SK-N-SH (cell line): ENCODE data around the gene SLC16A11. TPM values are rescaled to one million over a fixed set of nuclear protein-coding genes. Genes with fewer than 3 reads are reported as not detected.

Experiments
- CTCF ChIA-PET: fragments of 300-600, 350-600 bp; formaldehyde crosslinking; extraction: SDS; loops from one replicate; lab custom pipeline; 2021; lab: Yijun Ruan, JAX
- POLR2A ChIA-PET: fragments of 350-600 bp; sonication (Branson Sonifier 250); formaldehyde crosslinking; extraction: SDS; loops from one replicate; lab custom pipeline; 2020; ENCODE audit warnings: antibody characterized with exemption, inconsistent platforms; lab: Yijun Ruan, JAX
- DNase-seq: peaks from one replicate; pipeline ENCODE4 v3.0.0; 2012
- H2AFZ ChIP-seq: fragments of 200-600 bp; sonication (generic); 2 replicates; pipeline ENCODE4 v1.8.1; 2016; ENCODE audit warnings: antibody characterized with exemption, mild to moderate bottlenecking, low read depth
- H3F3A ChIP-seq: fragments of 200-600 bp; sonication (generic); replicated peaks from 2 replicates; pipeline ENCODE3; 2016; ENCODE audit warnings: antibody characterized with exemption, mild to moderate bottlenecking; ENCODE audit not compliant: insufficient read depth
- H3K27ac ChIP-seq, 2 experiments: fragments of 200-500 bp in 1 of 2; fragments of 200-600 bp in 1 of 2; sonication (Bioruptor generic) in 1 of 2; sonication (generic), shearing (Covaris generic) in 1 of 2; 2 replicates each; pipeline versions ENCODE4 v1.5.1 to v1.6.1; 2014 to 2016; ENCODE audit warnings: low read depth in 2 of 2, inconsistent platforms in 1 of 2, low read length in 1 of 2, mild to moderate bottlenecking in 1 of 2, mixed read lengths in 1 of 2
- H3K27me3 ChIP-seq: fragments of 200-600 bp; sonication (generic), shearing (Covaris generic); 2 replicates; pipeline ENCODE4 v1.6.1; 2016; ENCODE audit warnings: mixed run types; ENCODE audit not compliant: insufficient read depth
- H3K36me3 ChIP-seq, 2 experiments: fragments of 200-500 bp in 1 of 2; fragments of 200-600 bp in 1 of 2; sonication (Bioruptor generic) in 1 of 2; sonication (generic) in 1 of 2; replicated peaks in 1 of 2; 2 replicates each; pipeline versions ENCODE3 to v1.5.1; 2014 to 2016; ENCODE audit warnings: low read length in 1 of 2, mild to moderate bottlenecking in 1 of 2; ENCODE audit not compliant: insufficient read depth in 2 of 2, control insufficient read depth in 1 of 2
- H3K4me1 ChIP-seq, 2 experiments: fragments of 200-500 bp in 1 of 2; fragments of 200-600 bp in 1 of 2; sonication (Bioruptor generic) in 1 of 2; sonication (generic), shearing (Covaris generic) in 1 of 2; 2 replicates each; pipeline versions ENCODE4 v1.5.1 to v1.6.1; 2014 to 2016; ENCODE audit warnings: low read depth in 1 of 2, low read length in 1 of 2, mixed run types in 1 of 2; ENCODE audit not compliant: insufficient read depth in 2 of 2, control insufficient read depth in 1 of 2
- H3K4me2 ChIP-seq: fragments of 200-600 bp; sonication (generic), shearing (Covaris generic); 2 replicates; pipeline ENCODE4 v1.6.1; 2017; ENCODE audit warnings: mixed run types
- H3K4me3 ChIP-seq, 2 experiments: fragments of 200-500 bp in 1 of 2; fragments of 200-600 bp in 1 of 2; sonication (Bioruptor generic) in 1 of 2; sonication (generic), shearing (Covaris generic) in 1 of 2; 2 replicates each; pipeline versions ENCODE4 v1.5.1 to v1.8.1; 2014 to 2016; ENCODE audit warnings: low read depth in 2 of 2, inconsistent platforms in 1 of 2, low read length in 1 of 2, mild to moderate bottlenecking in 1 of 2, mixed read lengths in 1 of 2, moderate library complexity in 1 of 2
- H3K79me2 ChIP-seq: fragments of 200-600 bp; sonication (generic); 2 replicates; pipeline ENCODE4 v1.8.1; 2017; ENCODE audit warnings: mild to moderate bottlenecking; ENCODE audit not compliant: insufficient read depth
- H3K9ac ChIP-seq: fragments of 200-600 bp; sonication (generic); 2 replicates; pipeline ENCODE4 v1.6.1; 2017; ENCODE audit warnings: mixed run types
- H3K9me2 ChIP-seq: fragments of 200-600 bp; sonication (generic); 2 replicates; pipeline ENCODE4 v1.6.1; 2017; ENCODE audit warnings: mixed run types
- H3K9me3 ChIP-seq: fragments of 200-600 bp; sonication (generic); 2 replicates; pipeline ENCODE4 v1.6.1; 2017; ENCODE audit warnings: mixed run types, mild to moderate bottlenecking, moderate library complexity
- H4K20me1 ChIP-seq: fragments of 200-600 bp; sonication (generic); 2 replicates; pipeline ENCODE4 v1.6.1; 2017; ENCODE audit warnings: mild to moderate bottlenecking, mixed run types; ENCODE audit not compliant: insufficient read depth
- CHD2 ChIP-seq: fragments of 150-350 bp; IDR thresholded peaks from 2 replicates; pipeline ENCODE4 v1.6.1; 2018; ENCODE audit warnings: low read length; ENCODE audit not compliant: partially characterized antibody
- ELF1 ChIP-seq: IDR thresholded peaks from 2 replicates; pipeline ENCODE4 v1.4.0; 2012
- EZH2phosphoT487 ChIP-seq: fragments of 200-600 bp; sonication (generic); IDR thresholded peaks from 2 replicates; pipeline ENCODE4 v1.6.1; 2017; ENCODE audit warnings: low read depth, mixed run types, mild to moderate bottlenecking, antibody characterized with exemption, moderate library complexity, borderline replicate concordance
- FOXJ3 ChIP-seq: sonication (generic); formaldehyde crosslinking; IDR thresholded peaks from 2 replicates; pipeline ENCODE4 v1.5.1; 2020; ENCODE audit warnings: mild to moderate bottlenecking, missing genetic modification reagents
- GATA2 ChIP-seq: sonication (generic); formaldehyde crosslinking; IDR thresholded peaks from 2 replicates; pipeline ENCODE4 v1.5.0; 2020; ENCODE audit warnings: mild to moderate bottlenecking, missing genetic modification reagents
- JUND ChIP-seq: IDR thresholded peaks from 2 replicates; pipeline ENCODE4 v1.4.0; 2012
- MEF2A ChIP-seq: IDR thresholded peaks from 2 replicates; pipeline ENCODE4 v1.4.0; 2012; ENCODE audit warnings: low read depth, borderline replicate concordance
- POLR2AphosphoS5 ChIP-seq: IDR thresholded peaks from 2 replicates; pipeline ENCODE4 v1.6.1; 2012; ENCODE audit warnings: low read depth, low read length
- RCOR1 ChIP-seq: fragments of 150-350 bp; IDR thresholded peaks from 2 replicates; pipeline ENCODE4 v1.6.1; 2017; ENCODE audit warnings: antibody characterized with exemption, low read length
- SIN3A ChIP-seq: IDR thresholded peaks from 2 replicates; pipeline ENCODE4 v1.6.1; 2012; ENCODE audit warnings: low read depth, mild to moderate bottlenecking, low read length, moderate library complexity, borderline replicate concordance
- YY1 ChIP-seq: IDR thresholded peaks from 2 replicates; pipeline ENCODE4 v1.4.0; 2012; ENCODE audit warnings: low read depth, mild to moderate bottlenecking
- WGBS: methylation state at CpG from one replicate; pipeline ENCODE4 v1.1.6; 2017; ENCODE audit warnings: low lambda C conversion rate; 5-methylcytosine and 5-hydroxymethylcytosine counted together
- polyA plus RNA-seq, 3 experiments: library from polyadenylated mRNA; depleted of rRNA; stranded (reverse); fragments of >200 nt; gene quantifications; 2 replicates each; pipeline ENCODE4 v1.2.3, GENCODE V29; 2012
- TF ChIP-seq, protein P1 (sequence below): fragments of 150-350 bp; IDR thresholded peaks from 2 replicates; pipeline ENCODE4 v1.6.1; 2016; ENCODE audit warnings: mild to moderate bottlenecking, low read depth, low read length
- TF ChIP-seq, protein P2 (sequence below): IDR thresholded peaks from 2 replicates; pipeline ENCODE4 v1.6.1; 2012; ENCODE audit warnings: mild to moderate bottlenecking, low read depth, low read length, moderate library complexity

The SLC16A11 gene
- polyA plus RNA-seq, 1 of the 3 experiments (the other 2 are of a cell fraction) = 0.12 TPM

DNA sequence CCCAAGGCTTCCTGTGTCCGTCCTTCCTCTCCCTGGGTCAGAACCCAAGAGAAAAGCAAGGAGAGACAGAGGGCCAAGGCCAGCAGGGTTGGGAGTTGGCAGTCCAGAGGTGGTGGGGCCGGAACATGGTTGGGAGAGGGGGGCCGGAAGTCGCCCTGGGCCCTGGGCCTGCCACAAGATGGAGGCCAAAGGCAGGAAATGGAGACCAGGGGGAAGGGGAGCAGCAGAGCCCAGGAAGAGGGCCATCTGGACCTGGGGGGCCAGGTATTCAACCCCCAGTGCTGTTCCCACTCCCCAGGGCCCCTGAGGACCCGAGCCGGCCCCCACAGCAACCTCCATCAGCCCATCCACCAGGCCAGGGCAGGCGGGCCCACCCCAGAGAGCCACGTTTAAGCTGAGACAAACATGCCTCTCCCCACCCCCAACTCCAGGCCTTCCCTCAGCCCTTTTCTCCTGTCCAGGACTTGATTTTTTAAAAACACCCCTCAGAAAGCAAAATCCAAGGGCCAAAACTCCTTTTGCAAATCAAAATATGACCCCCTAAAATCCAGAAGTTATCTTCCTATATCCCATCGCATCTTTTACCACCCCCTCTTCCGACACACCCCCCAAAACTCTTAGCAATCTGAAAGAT, 25.4 kb downstream of the SLC16A11 start:
- no peak overlapping the region; a peak in 1 of 4 replicates for H3K27ac ChIP-seq
- no peaks in the 10 kb centered on the region for H3K9me3 ChIP-seq
- ChIA-PET CTCF (interaction anchor here (0.7 to 8.6 kb wide), 6 partner anchors 9 to 202 kb away, joined by 3 to 64 read pairs (median 4); no protein-coding TSS in a partner anchor), POLR2A (no interaction called here)
- WGBS = 80% methylated on average over 8 of the region's 10 CpGs
- peak overlapping the region in 1 of 2 experiments; percentile 50; a peak in 1 of 4 replicates for H3K4me3 ChIP-seq
- H3K9ac ChIP-seq = peak overlapping the region; percentile 65
- peaks cover 9 to 39% of the 10 kb centered on the region in 2 experiments; a peak in 2 of 4 replicates for H3K4me1 ChIP-seq
- H3K9me2 ChIP-seq = no peaks in the 10 kb centered on the region
- H4K20me1 ChIP-seq = no peaks in the 10 kb centered on the region
- H3K4me2 ChIP-seq = 0 out of 2 replicates have a peak overlapping the region, but pooled peaks have one; percentile 78
- peaks cover 0 to 7% of the 10 kb centered on the region in 2 experiments for H3K36me3 ChIP-seq
- no peak for DNase-seq
- peak overlapping the region; percentile 100; the same call in 1 of the 2 replicates for H2AFZ ChIP-seq
- no peak for TF ChIP-seq FOXJ3
- no peak for TF ChIP-seq MEF2A
- TF ChIP-seq ELF1 = no peak
- TF ChIP-seq CHD2 = no peak
- TF ChIP-seq RCOR1 = no peak
- TF ChIP-seq GATA2 (CRISPR knock-in tag) = no peak
- no peak for TF ChIP-seq JUND
- TF ChIP-seq EZH2phosphoT487 = no peak
- TF ChIP-seq SIN3A = no peak
- no peak for TF ChIP-seq YY1
- TF ChIP-seq, protein P1, sequence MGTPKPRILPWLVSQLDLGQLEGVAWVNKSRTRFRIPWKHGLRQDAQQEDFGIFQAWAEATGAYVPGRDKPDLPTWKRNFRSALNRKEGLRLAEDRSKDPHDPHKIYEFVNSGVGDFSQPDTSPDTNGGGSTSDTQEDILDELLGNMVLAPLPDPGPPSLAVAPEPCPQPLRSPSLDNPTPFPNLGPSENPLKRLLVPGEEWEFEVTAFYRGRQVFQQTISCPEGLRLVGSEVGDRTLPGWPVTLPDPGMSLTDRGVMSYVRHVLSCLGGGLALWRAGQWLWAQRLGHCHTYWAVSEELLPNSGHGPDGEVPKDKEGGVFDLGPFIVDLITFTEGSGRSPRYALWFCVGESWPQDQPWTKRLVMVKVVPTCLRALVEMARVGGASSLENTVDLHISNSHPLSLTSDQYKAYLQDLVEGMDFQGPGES = no peak
- TF ChIP-seq POLR2AphosphoS5 = no peak
- TF ChIP-seq, protein P2, sequence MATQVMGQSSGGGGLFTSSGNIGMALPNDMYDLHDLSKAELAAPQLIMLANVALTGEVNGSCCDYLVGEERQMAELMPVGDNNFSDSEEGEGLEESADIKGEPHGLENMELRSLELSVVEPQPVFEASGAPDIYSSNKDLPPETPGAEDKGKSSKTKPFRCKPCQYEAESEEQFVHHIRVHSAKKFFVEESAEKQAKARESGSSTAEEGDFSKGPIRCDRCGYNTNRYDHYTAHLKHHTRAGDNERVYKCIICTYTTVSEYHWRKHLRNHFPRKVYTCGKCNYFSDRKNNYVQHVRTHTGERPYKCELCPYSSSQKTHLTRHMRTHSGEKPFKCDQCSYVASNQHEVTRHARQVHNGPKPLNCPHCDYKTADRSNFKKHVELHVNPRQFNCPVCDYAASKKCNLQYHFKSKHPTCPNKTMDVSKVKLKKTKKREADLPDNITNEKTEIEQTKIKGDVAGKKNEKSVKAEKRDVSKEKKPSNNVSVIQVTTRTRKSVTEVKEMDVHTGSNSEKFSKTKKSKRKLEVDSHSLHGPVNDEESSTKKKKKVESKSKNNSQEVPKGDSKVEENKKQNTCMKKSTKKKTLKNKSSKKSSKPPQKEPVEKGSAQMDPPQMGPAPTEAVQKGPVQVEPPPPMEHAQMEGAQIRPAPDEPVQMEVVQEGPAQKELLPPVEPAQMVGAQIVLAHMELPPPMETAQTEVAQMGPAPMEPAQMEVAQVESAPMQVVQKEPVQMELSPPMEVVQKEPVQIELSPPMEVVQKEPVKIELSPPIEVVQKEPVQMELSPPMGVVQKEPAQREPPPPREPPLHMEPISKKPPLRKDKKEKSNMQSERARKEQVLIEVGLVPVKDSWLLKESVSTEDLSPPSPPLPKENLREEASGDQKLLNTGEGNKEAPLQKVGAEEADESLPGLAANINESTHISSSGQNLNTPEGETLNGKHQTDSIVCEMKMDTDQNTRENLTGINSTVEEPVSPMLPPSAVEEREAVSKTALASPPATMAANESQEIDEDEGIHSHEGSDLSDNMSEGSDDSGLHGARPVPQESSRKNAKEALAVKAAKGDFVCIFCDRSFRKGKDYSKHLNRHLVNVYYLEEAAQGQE = no peak
- H3K27me3 ChIP-seq = no peaks in the 10 kb centered on the region
- H3F3A ChIP-seq = peaks cover 27% of the 10 kb centered on the region
- H3K79me2 ChIP-seq = peaks cover 7% of the 10 kb centered on the region
